ENCODE results near the gene PFKP.

DNA sequence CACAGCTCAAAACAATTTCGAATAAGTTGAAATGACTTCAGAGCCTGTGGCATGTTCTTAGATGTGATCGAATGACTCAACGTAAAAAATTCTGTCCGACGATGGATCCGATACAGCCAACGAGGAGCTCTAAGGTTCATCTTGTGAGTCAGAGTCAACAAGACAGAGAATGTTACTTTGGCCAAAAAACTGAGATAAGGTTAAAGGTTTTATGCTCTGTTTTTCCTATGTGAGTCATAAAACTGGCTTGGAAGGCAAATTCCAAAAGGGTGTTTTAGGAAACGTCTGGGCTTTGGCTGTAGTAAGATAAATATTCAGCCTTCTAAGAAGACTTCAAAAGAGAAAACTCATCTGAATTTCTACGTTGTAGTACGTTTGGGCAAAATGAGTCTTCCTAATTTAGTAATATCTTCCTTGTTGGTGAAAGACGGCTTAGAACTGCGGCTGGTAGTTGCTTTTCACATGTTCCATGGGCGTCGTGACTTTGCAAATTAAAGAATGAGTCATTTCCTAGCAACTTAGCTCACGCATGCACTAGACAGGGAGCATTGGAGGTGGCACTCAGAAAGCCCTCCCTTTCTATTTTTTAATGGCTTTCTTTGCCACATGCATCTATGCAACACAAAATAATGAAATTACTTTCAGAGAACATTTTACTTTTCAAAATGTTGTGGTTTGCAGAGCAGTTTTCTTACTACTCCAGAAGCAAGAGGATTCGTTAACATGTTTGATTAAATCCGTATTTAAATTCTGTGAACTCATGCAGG, 28.2 kb downstream of the PFKP start:
- no peak for TF ChIP-seq EZH2phosphoT487 (IDR thresholded peaks at IDR 0.05; ENCODE audit: borderline replicate concordance)
- TF ChIP-seq, protein P1, sequence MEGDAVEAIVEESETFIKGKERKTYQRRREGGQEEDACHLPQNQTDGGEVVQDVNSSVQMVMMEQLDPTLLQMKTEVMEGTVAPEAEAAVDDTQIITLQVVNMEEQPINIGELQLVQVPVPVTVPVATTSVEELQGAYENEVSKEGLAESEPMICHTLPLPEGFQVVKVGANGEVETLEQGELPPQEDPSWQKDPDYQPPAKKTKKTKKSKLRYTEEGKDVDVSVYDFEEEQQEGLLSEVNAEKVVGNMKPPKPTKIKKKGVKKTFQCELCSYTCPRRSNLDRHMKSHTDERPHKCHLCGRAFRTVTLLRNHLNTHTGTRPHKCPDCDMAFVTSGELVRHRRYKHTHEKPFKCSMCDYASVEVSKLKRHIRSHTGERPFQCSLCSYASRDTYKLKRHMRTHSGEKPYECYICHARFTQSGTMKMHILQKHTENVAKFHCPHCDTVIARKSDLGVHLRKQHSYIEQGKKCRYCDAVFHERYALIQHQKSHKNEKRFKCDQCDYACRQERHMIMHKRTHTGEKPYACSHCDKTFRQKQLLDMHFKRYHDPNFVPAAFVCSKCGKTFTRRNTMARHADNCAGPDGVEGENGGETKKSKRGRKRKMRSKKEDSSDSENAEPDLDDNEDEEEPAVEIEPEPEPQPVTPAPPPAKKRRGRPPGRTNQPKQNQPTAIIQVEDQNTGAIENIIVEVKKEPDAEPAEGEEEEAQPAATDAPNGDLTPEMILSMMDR (conservative IDR thresholded peaks at IDR 0.05; ENCODE audit: low read length) = no peak
